Hepatocyte (in vitro differentiated cells): ENCODE data around the gene BUD23.

ENCODE experiments used
- CTCF ChIP-seq: fragments of 200-600 bp; sonication (generic); IDR thresholded peaks from 2 replicates; pipeline ENCODE4 v1.5.1; 2016; ENCODE audit warnings: antibody characterized with exemption, mild to moderate bottlenecking; ENCODE audit not compliant: poor library complexity
- EZH2 ChIP-seq: fragments of 200-600 bp; sonication (generic); IDR thresholded peaks from 2 replicates; pipeline ENCODE4 v1.6.1; 2016; ENCODE audit warnings: antibody characterized with exemption, mild to moderate bottlenecking, borderline replicate concordance

GRCh38 chr7:73668886-73669230 lies 14.5 kb upstream of the BUD23 start:
- no peak for TF ChIP-seq CTCF
- no peak for TF ChIP-seq EZH2
